Naive thymus-derived CD8-positive, alpha-beta T cell (primary cell): ENCODE measurements around the gene MREG. TPM values are rescaled to one million over a fixed set of nuclear protein-coding genes. Genes with fewer than 3 reads are reported as not detected.
"Not testable (repeated sequence)": the region's sequence is repeated elsewhere in the genome, so short reads cannot be mapped to it uniquely, and the experiment has no call there.

Source experiments
- ATAC-seq, 2 donors: fragments of 150-1000 bp; cut with Tn5 transposase in 1 of 2; sonication (Bioruptor Pico), chemical (Tn5 transposase) in 1 of 2; 1 replicate in 1 of 2; 2 replicates in 1 of 2; pipeline ENCODE4 v1.10.0; 2021; ENCODE audit warnings: mild to moderate bottlenecking in 2 of 2, moderate library complexity in 2 of 2
- POLR2A ChIA-PET: fragments of 350-600 bp; sonication (Branson Sonifier 250); formaldehyde crosslinking; loops from one replicate; lab custom pipeline; 2021; ENCODE audit warnings: antibody characterized with exemption; lab: Charles Lee
- DNase-seq, 10 donors: peaks; one replicate each; pipeline versions ENCODE4 v3.0.0 to v3.0.0-alpha.2; 2020 to 2022
- H3K27ac Mint-ChIP-seq, 10 donors: one replicate each; pipeline ENCODE4 v1.8.0; 2020 to 2022; ENCODE audit warnings: mild to moderate bottlenecking in 10 of 10, mixed read lengths in 10 of 10, moderate library complexity in 4 of 10, inconsistent platforms in 1 of 10
- H3K27me3 Mint-ChIP-seq, 5 donors: one replicate each; pipeline ENCODE4 v1.8.0; 2021 to 2022; ENCODE audit warnings: mixed read lengths in 5 of 5
- H3K36me3 Mint-ChIP-seq, 3 donors: one replicate each; pipeline ENCODE4 v1.8.0; 2020 to 2022; ENCODE audit warnings: mixed read lengths in 3 of 3, mild to moderate bottlenecking in 2 of 3, inconsistent platforms in 1 of 3
- H3K4me1 Mint-ChIP-seq, 4 donors: one replicate each; pipeline ENCODE4 v1.8.0; 2021 to 2022; ENCODE audit warnings: mixed read lengths in 4 of 4
- H3K4me3 Mint-ChIP-seq, 10 donors: one replicate each; pipeline ENCODE4 v1.8.0; 2020 to 2022; ENCODE audit warnings: mild to moderate bottlenecking in 10 of 10, mixed read lengths in 10 of 10, moderate library complexity in 6 of 10, inconsistent platforms in 1 of 10
- H3K9me3 Mint-ChIP-seq, 9 donors: one replicate each; pipeline ENCODE4 v1.8.0; 2020 to 2022; ENCODE audit warnings: mixed read lengths in 9 of 9, mild to moderate bottlenecking in 3 of 9, inconsistent platforms in 1 of 9, moderate library complexity in 1 of 9
- polyA plus RNA-seq, 3 donors: library from polyadenylated mRNA; unstranded; fragments of 300-500 nt; fragmentation: Illumina TruSeq; gene quantifications; one replicate each; pipeline ENCODE4 v1.2.3, GENCODE V29; 2021
- total RNA-seq, 8 experiments: library from RNA in 2 of 8; stranded (reverse) in 2 of 8; gene quantifications; one replicate each; pipeline ENCODE4 v1.2.3 and lab custom pipeline; 2021 to 2026

Gene MREG
- total and polyA plus RNA-seq, 5 experiments from 2014 or later: 0.97 to 8.5 (median 3.3) TPM

DNA sequence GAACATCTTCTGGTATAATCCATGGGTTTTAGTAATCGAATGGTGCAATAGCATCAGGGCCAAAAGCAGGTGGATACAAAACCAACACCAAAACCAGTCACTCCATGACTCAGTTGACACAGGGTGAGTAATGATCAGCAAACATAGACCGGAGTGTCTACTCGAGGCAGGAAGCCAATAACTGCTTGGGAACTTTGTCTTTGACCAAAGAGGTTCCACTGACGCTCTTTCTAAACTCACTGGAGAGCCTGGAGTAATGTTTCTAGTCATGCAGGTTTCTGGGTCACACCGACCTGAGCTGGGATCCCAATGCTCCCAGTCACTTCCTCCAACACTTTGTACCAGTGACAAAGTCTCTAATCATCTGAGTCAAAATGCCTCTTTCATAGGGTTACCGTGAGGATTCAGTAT is 30.9 kb downstream of the MREG start:
- no peak overlapping the region for H3K27ac Mint-ChIP-seq
- no peak overlapping the region for H3K4me3 Mint-ChIP-seq
- POLR2A ChIA-PET: no interaction called here
- H3K4me1 Mint-ChIP-seq: peaks cover 0 to 5% (median 4%) of the 10 kb centered on the region in 4 donors
- peaks cover 0 to 22% (median 4%) of the 10 kb centered on the region in 9 donors for H3K9me3 Mint-ChIP-seq
- peaks cover 28 to 52% (median 51%) of the 10 kb centered on the region in 3 donors for H3K36me3 Mint-ChIP-seq
- H3K27me3 Mint-ChIP-seq: no peaks in the 10 kb centered on the region
- no peak for ATAC-seq
- no peak for DNase-seq

GRCh38 chr2:215981115-215981514 is 32.2 kb downstream of the MREG start:
- Mint-ChIP-seq H3K27ac (peak overlapping the region in 1 of 10 donors; percentile 13), H3K27me3 (no peaks in the 10 kb centered on the region), H3K9me3 (peaks cover 0 to 14% (median 2%) of the 10 kb centered on the region in 9 donors), H3K36me3 (peaks cover 20 to 44% (median 44%) of the 10 kb centered on the region in 3 donors), H3K4me3 (no peak overlapping the region), H3K4me1 (peaks cover 0 to 9% (median 4%) of the 10 kb centered on the region in 4 donors)
- no peak for ATAC-seq
- no peak for DNase-seq
- POLR2A ChIA-PET: no interaction called here

GRCh38 chr2:215979620-215980019 is 33.7 kb downstream of the MREG start:
- ATAC-seq (no peak), DNase-seq (no peak)
- no peak overlapping the region for H3K4me3 Mint-ChIP-seq
- H3K27me3 Mint-ChIP-seq: no peaks in the 10 kb centered on the region
- peaks cover 0 to 10% (median 2%) of the 10 kb centered on the region in 9 donors for H3K9me3 Mint-ChIP-seq
- POLR2A ChIA-PET: no interaction called here
- peaks cover 0 to 10% (median 4%) of the 10 kb centered on the region in 4 donors for H3K4me1 Mint-ChIP-seq
- no peak overlapping the region for H3K27ac Mint-ChIP-seq
- peaks cover 10 to 40% (median 33%) of the 10 kb centered on the region in 3 donors for H3K36me3 Mint-ChIP-seq

DNA sequence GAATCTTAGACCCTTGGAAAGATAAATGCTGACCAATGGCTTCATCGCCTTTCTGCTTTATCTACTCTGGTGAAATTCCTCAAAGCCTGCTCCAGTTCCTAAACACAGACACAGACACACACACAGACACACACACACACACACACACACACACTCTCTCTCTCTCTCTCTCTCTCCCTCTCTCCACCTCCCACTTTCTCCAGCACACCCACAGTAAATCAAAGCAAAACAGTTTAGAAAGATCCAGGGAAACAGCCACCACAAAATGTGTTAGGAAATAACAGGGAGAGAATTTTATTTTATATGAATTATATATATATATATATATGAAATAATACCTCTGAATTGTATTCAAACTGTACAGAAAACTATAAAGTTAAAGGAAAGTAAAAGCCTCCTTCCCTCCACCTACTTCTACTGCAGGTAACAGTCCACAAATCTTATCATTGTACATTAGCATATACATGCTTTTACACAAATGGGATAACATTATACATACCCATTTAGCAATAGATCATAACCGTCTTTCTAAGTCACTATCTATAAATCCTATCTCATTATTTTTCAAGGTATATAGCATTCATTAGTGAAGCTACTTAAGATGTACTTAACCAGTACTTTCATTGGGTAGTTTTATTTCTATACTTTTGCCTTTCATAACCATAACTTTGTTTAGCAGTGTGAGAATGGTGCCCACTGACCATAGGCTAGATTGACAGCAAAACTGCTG is 38.5 kb downstream of the MREG start:
- Mint-ChIP-seq H3K9me3 (peaks cover 0 to 9% (median 0%) of the 10 kb centered on the region in 9 donors), H3K4me3 (no peak overlapping the region), H3K4me1 (peaks cover 0 to 13% (median 6%) of the 10 kb centered on the region in 4 donors), H3K27ac (peak overlapping the region in 2 of 10 donors; percentile 44 to 78), H3K36me3 (peaks cover 11 to 47% (median 45%) of the 10 kb centered on the region in 3 donors), H3K27me3 (no peaks in the 10 kb centered on the region)
- POLR2A ChIA-PET: no interaction called here
- no peak for DNase-seq
- ATAC-seq: no peak

DNA sequence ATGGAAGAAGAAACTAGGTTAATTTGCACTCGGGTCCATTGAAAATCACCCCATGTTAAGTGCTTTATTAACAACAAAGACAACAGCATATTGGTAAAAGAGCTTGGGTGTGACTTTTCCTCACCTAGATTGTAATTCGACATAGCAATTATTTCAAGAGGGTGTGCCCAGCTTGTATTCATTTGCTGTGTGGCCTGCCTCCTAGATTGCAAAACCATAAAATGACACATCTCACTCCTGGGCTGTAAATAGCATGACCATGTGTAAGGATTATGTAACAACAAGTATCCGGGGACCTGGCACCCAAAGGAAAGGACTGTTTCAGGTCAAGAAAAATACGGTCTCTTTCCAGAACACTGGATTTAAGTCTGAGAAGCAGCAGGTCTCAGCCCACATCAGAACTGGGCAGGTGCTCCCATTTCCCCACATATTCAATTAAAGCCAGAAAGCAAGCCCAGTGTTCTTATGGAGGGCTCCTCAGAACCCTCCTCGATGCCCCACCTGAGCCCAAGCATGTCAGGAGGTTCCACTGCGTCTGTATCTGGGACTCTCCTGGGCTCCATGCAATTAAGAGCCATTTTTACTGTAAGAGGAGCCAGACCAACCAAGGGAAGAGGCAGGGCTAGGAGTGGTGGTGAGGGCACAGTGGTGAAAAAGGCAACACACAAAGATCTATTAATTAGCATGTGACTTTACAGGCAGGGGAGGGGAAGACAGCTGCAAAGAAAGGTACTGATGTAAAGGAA is 39.2 kb downstream of the MREG start:
- no peak for ATAC-seq
- Mint-ChIP-seq H3K4me3 (no peak overlapping the region), H3K27ac (no peak overlapping the region)

DNA sequence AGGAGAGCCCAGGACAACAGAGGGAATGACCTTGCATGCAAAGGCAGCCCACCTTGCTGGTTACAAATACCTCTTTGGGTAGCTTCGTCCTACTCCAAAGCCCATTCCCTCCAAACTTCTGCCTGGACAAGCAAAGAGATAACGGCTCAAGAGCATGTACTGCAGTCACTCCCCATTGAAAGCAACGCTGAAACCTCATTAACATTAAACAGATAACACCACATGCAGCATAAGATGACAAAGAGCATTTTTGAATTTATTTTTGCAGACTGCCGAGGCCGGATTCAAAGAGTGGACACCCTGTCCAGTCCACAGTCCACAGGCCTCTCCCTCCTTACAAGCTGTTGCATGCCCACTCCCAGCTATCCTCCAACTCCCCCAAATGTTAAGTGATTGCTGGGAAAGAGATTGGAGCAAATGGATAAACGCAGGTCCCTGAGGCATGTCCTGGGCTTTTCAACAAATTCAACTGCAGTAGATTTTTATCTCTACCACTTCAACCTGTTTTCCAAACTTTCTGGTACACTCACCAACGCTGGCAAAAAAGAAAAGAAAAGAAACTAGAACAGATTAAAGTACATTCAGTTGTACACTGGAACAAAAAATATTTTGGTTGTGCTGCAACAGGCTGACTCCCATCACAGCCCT is 40.1 kb downstream of the MREG start:
- Mint-ChIP-seq H3K4me1 (peaks cover 5 to 13% (median 9%) of the 10 kb centered on the region in 4 donors), H3K27me3 (no peaks in the 10 kb centered on the region), H3K36me3 (peaks cover 11 to 41% (median 41%) of the 10 kb centered on the region in 3 donors), H3K9me3 (peaks cover 0 to 9% (median 0%) of the 10 kb centered on the region in 9 donors), H3K4me3 (no peak overlapping the region), H3K27ac (no peak overlapping the region)
- POLR2A ChIA-PET: no interaction called here
- DNase-seq: no peak
- ATAC-seq: no peak

More for the DNA sequence above, 39.2 kb downstream of the MREG start:
- H3K36me3 Mint-ChIP-seq: peaks cover 11 to 44% (median 43%) of the 10 kb centered on the region in 3 donors
- H3K27me3 Mint-ChIP-seq: no peaks in the 10 kb centered on the region
- DNase-seq: no peak
- POLR2A ChIA-PET: no interaction called here
- peaks cover 0 to 13% (median 5%) of the 10 kb centered on the region in 4 donors for H3K4me1 Mint-ChIP-seq
- H3K9me3 Mint-ChIP-seq: peaks cover 0 to 9% (median 0%) of the 10 kb centered on the region in 9 donors

GRCh38 chr2:215971671-215972070 is 41.7 kb downstream of the MREG start:
- peaks cover 11 to 39% (median 36%) of the 10 kb centered on the region in 3 donors for H3K36me3 Mint-ChIP-seq
- H3K4me3 Mint-ChIP-seq: no peak overlapping the region
- DNase-seq: no peak
- H3K27me3 Mint-ChIP-seq: no peaks in the 10 kb centered on the region
- H3K27ac Mint-ChIP-seq: no peak overlapping the region
- H3K4me1 Mint-ChIP-seq: peaks cover 7 to 15% (median 10%) of the 10 kb centered on the region in 4 donors
- H3K9me3 Mint-ChIP-seq: peaks cover 0 to 9% (median 0%) of the 10 kb centered on the region in 9 donors
- POLR2A ChIA-PET: no interaction called here
- ATAC-seq: no peak

DNA sequence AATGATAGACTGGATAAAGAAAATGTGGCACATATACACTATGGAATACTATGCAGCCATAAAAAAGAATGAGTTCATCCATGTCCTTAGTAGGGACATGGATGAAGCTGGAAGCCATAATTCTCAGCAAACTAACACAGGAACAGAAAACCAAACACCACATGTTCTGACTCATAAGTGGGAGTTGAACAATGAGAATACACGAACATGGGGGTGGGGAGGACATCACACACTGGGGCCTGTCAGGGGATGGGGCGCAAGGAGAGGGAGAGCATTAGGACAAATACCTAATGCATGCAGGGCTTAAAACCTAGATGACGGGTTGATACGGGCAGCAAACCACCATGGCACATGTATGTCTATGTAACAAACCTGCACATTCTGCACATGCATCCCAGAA is 42.5 kb downstream of the MREG start:
- H3K36me3 Mint-ChIP-seq: peaks cover 11 to 36% (median 33%) of the 10 kb centered on the region in 3 donors
- DNase-seq, H3K4me3 Mint-ChIP-seq, H3K27me3 Mint-ChIP-seq, POLR2A ChIA-PET, ATAC-seq, H3K9me3 Mint-ChIP-seq, H3K27ac Mint-ChIP-seq: not testable (repeated sequence)
- peaks cover 5 to 19% (median 13%) of the 10 kb centered on the region in 4 donors for H3K4me1 Mint-ChIP-seq

- Mint-ChIP-seq H3K27me3 (no peaks in the 10 kb centered on the region), H3K9me3 (peaks cover 0 to 9% (median 0%) of the 10 kb centered on the region in 9 donors), H3K4me3 (no peak overlapping the region), H3K4me1 (peaks cover 5 to 19% (median 14%) of the 10 kb centered on the region in 4 donors), H3K27ac (no peak overlapping the region), H3K36me3 (peaks cover 11 to 36% (median 33%) of the 10 kb centered on the region in 3 donors)
- DNase-seq (no peak), ATAC-seq (no peak)
- POLR2A ChIA-PET: no interaction called here
Measured at GRCh38 chr2:215970425-215970824, 42.9 kb downstream of the MREG start.

GRCh38 chr2:215969131-215969841 is 44.1 kb downstream of the MREG start:
- H3K36me3 Mint-ChIP-seq: peaks cover 11 to 36% (median 33%) of the 10 kb centered on the region in 3 donors
- no peaks in the 10 kb centered on the region for H3K27me3 Mint-ChIP-seq
- ATAC-seq (no peak), DNase-seq (no peak)
- no peak overlapping the region for H3K4me3 Mint-ChIP-seq
- no peak overlapping the region for H3K27ac Mint-ChIP-seq
- POLR2A ChIA-PET: no interaction called here
- peaks cover 5 to 18% (median 14%) of the 10 kb centered on the region in 4 donors for H3K4me1 Mint-ChIP-seq
- H3K9me3 Mint-ChIP-seq: peaks cover 0 to 9% (median 0%) of the 10 kb centered on the region in 9 donors

GRCh38 chr2:215968499-215968898 is 44.9 kb downstream of the MREG start:
- POLR2A ChIA-PET: no interaction called here

More at GRCh38 chr2:215968499-215968898, 44.9 kb downstream of the MREG start:
- Mint-ChIP-seq H3K9me3 (peaks cover 0 to 9% (median 0%) of the 10 kb centered on the region in 9 donors), H3K27ac (peak overlapping the region in 3 of 10 donors; percentile 7 to 46 (median 24)), H3K4me1 (peaks cover 4 to 17% (median 13%) of the 10 kb centered on the region in 4 donors), H3K36me3 (peaks cover 11 to 33% (median 30%) of the 10 kb centered on the region in 3 donors), H3K4me3 (no peak overlapping the region), H3K27me3 (no peaks in the 10 kb centered on the region)
- no peak for DNase-seq
- ATAC-seq: no peak
